ENCODE data around the gene HNF4A.

HNF4A gene

DNA sequence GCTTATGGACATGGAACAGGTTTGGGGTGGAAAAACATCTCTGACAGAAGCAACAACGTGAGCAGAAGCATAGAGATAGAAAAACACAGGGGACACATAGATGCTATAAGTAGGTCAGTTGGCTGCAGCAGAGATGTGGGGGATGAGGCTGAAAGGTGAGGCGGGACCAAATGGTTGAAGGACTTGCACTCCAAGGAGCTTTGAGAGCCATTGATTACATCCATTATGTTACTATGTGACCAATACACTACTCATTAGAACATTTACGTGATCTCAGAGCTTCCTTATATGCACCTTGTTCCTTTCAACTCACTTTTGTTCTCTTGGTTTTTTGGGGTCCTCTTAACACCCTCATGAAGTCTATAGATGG lies 72.3 kb downstream of the HNF4A start:
- TF ChIP-seq EZH2 (IDR thresholded peaks at IDR 0.05; ENCODE audit: borderline replicate concordance, low read length), result no peak
- TF ChIP-seq, protein P1, sequence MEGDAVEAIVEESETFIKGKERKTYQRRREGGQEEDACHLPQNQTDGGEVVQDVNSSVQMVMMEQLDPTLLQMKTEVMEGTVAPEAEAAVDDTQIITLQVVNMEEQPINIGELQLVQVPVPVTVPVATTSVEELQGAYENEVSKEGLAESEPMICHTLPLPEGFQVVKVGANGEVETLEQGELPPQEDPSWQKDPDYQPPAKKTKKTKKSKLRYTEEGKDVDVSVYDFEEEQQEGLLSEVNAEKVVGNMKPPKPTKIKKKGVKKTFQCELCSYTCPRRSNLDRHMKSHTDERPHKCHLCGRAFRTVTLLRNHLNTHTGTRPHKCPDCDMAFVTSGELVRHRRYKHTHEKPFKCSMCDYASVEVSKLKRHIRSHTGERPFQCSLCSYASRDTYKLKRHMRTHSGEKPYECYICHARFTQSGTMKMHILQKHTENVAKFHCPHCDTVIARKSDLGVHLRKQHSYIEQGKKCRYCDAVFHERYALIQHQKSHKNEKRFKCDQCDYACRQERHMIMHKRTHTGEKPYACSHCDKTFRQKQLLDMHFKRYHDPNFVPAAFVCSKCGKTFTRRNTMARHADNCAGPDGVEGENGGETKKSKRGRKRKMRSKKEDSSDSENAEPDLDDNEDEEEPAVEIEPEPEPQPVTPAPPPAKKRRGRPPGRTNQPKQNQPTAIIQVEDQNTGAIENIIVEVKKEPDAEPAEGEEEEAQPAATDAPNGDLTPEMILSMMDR (IDR thresholded peaks at IDR 0.05; ENCODE audit: low read length), result no peak
- no peaks in the 10 kb centered on the region for H3F3A ChIP-seq (ENCODE audit: insufficient read depth, low read length)
- H4K20me1 ChIP-seq (ENCODE audit: insufficient read depth, low read length), result no peaks in the 10 kb centered on the region
- H3K9me3 ChIP-seq (ENCODE audit: low read length), result no peaks in the 10 kb centered on the region
- no peaks in the 10 kb centered on the region for H3K9me2 ChIP-seq (ENCODE audit: low read depth, low read length)
- H3K79me2 ChIP-seq (ENCODE audit: insufficient read depth, low read length), result no peaks in the 10 kb centered on the region
- no peak overlapping the region for H2AFZ ChIP-seq (ENCODE audit: low read length)
- H3K9ac ChIP-seq (ENCODE audit: low read length), result no peak overlapping the region
- H3K4me3 ChIP-seq (ENCODE audit: low read depth, low read length, poor library complexity, severe bottlenecking), result no peak overlapping the region
- H3K27ac ChIP-seq (ENCODE audit: low read depth, low read length, poor library complexity, severe bottlenecking), result no peak overlapping the region
- no peaks in the 10 kb centered on the region; the same call in none of the 2 replicates for H3K27me3 ChIP-seq (ENCODE audit: insufficient read depth, low read length)
- H3K36me3 ChIP-seq (ENCODE audit: insufficient read depth, low read length), result no peaks in the 10 kb centered on the region
- no peaks in the 10 kb centered on the region for H3K4me1 ChIP-seq (ENCODE audit: insufficient read depth, low read length, severe bottlenecking)
- no peak overlapping the region for H3K4me2 ChIP-seq (ENCODE audit: low read length)

DNA sequence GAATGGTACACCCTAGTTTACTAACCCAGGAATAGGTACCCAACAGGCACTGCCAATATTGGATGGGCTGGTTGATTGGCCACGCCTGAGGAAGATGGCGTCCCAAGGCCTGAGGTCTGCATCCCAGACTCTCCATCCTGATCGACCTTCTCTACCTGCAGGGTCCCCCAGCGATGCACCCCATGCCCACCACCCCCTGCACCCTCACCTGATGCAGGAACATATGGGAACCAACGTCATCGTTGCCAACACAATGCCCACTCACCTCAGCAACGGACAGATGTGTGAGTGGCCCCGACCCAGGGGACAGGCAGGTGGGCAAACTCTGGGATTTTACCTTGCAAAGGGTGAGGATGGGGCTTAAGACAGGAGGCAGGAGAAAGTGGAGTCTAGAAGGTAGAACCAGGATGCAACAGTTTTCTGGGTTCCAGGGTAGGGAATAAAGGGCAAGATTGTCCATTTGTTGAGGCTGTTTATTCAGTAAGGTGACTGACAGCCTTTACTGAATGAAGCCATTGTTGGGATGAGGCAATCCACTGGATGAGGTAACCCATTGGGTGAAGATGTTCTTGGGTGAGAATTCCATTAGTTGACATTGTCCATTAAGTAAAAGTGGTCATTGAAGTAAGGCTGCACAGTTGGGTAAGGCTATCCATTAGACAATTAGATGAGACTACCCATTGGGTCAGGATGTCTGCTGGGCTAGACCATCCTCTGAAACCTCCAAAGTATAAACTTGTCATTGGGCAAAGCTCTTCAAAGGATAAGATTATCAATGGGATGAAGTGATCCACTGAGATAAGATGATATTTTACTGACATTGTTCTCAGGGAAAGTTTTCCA lies 72.9 kb downstream of the HNF4A start:
- H3K4me2 ChIP-seq (ENCODE audit: low read length), result no peak overlapping the region
- H3K27me3 ChIP-seq (ENCODE audit: insufficient read depth, low read length), result no peaks in the 10 kb centered on the region; the same call in none of the 2 replicates
- no peaks in the 10 kb centered on the region for H3K79me2 ChIP-seq (ENCODE audit: insufficient read depth, low read length)
- H3K36me3 ChIP-seq (ENCODE audit: insufficient read depth, low read length), result no peaks in the 10 kb centered on the region
- H3K4me1 ChIP-seq (ENCODE audit: insufficient read depth, low read length, severe bottlenecking), result no peaks in the 10 kb centered on the region
- H3K9me3 ChIP-seq (ENCODE audit: low read length), result no peaks in the 10 kb centered on the region
- no peaks in the 10 kb centered on the region for H3K9me2 ChIP-seq (ENCODE audit: low read depth, low read length)
- no peak overlapping the region for H3K4me3 ChIP-seq (ENCODE audit: low read depth, low read length, poor library complexity, severe bottlenecking)
- TF ChIP-seq EZH2 (IDR thresholded peaks at IDR 0.05; ENCODE audit: borderline replicate concordance, low read length), result no peak
- TF ChIP-seq, protein P1 (IDR thresholded peaks at IDR 0.05; ENCODE audit: low read length), result no peak
- no peak overlapping the region for H3K9ac ChIP-seq (ENCODE audit: low read length)
- no peaks in the 10 kb centered on the region for H3F3A ChIP-seq (ENCODE audit: insufficient read depth, low read length)
- H2AFZ ChIP-seq (ENCODE audit: low read length), result no peak overlapping the region
- no peak overlapping the region for H3K27ac ChIP-seq (ENCODE audit: low read depth, low read length, poor library complexity, severe bottlenecking)
- H4K20me1 ChIP-seq (ENCODE audit: insufficient read depth, low read length), result no peaks in the 10 kb centered on the region

DNA sequence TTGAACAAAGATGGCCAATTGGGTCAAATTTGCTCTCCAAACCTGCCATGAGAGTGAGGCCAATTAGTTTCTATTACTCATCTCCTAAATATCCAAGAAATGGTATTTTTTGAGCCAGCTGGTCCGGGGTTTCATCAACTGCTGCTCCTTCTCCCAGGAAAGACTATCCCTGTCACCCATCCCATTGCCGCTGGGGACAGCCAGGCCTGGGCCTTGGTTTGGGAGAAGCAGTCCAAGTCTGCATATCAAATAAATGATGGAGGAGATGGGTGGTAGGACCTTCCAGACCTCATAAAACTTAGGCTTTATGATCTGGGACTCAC lies 73.5 kb downstream of the HNF4A start:
- Histone ChIP-seq H3K27me3 (ENCODE audit: insufficient read depth, low read length) (peaks cover 2% of the 10 kb centered on the region), H3K4me3 (ENCODE audit: low read depth, low read length, poor library complexity, severe bottlenecking) (no peak overlapping the region), H3K9ac (ENCODE audit: low read length) (no peak overlapping the region), H3K4me2 (ENCODE audit: low read length) (no peak overlapping the region), H3K4me1 (ENCODE audit: insufficient read depth, low read length, severe bottlenecking) (no peaks in the 10 kb centered on the region), H3K79me2 (ENCODE audit: insufficient read depth, low read length) (no peaks in the 10 kb centered on the region), H2AFZ (ENCODE audit: low read length) (no peak overlapping the region), H3K36me3 (ENCODE audit: insufficient read depth, low read length) (no peaks in the 10 kb centered on the region), H3K9me3 (ENCODE audit: low read length) (no peaks in the 10 kb centered on the region), H3K27ac (ENCODE audit: low read depth, low read length, poor library complexity, severe bottlenecking) (no peak overlapping the region), H3F3A (ENCODE audit: insufficient read depth, low read length) (no peaks in the 10 kb centered on the region), H3K9me2 (ENCODE audit: low read depth, low read length) (no peaks in the 10 kb centered on the region), H4K20me1 (ENCODE audit: insufficient read depth, low read length) (no peaks in the 10 kb centered on the region)
- TF ChIP-seq, protein P1 (IDR thresholded peaks at IDR 0.05; ENCODE audit: low read length), result no peak
- TF ChIP-seq EZH2 (IDR thresholded peaks at IDR 0.05; ENCODE audit: borderline replicate concordance, low read length), result no peak

Data from OCI-LY1 (cell line).